Trophoblast cell (in vitro differentiated cells and primary cell): Measurements from ENCODE around the gene MLXIP.

Experiments
- DNase-seq, 2 donors: peaks; one replicate each; pipeline ENCODE4 v3.0.0-alpha.2; 2016
- H2AFZ ChIP-seq: 2 replicates; pipeline ENCODE4 v1.6.1; 2013; ENCODE audit warnings: low read length, moderate library complexity, mild to moderate bottlenecking; ENCODE audit not compliant: insufficient read depth, poor library complexity
- H2AK5ac ChIP-seq: 2 replicates; pipeline ENCODE4 v1.6.1; 2013; ENCODE audit warnings: mild to moderate bottlenecking, low read length
- H2BK120ac ChIP-seq: 2 replicates; pipeline ENCODE4 v1.6.1; 2013; ENCODE audit warnings: low read length, mild to moderate bottlenecking, moderate library complexity; ENCODE audit not compliant: insufficient read depth, poor library complexity
- H2BK12ac ChIP-seq: 2 replicates; pipeline ENCODE4 v1.6.1; 2013; ENCODE audit warnings: mild to moderate bottlenecking, low read length, moderate library complexity
- H2BK5ac ChIP-seq: 2 replicates; pipeline ENCODE4 v1.6.1; 2013; ENCODE audit warnings: low read length, low read depth, moderate library complexity, mild to moderate bottlenecking; ENCODE audit not compliant: poor library complexity
- H3K14ac ChIP-seq: 2 replicates; pipeline ENCODE4 v1.6.1; 2013; ENCODE audit warnings: mild to moderate bottlenecking, low read length
- H3K18ac ChIP-seq: 2 replicates; pipeline ENCODE4 v1.6.1; 2013; ENCODE audit warnings: mild to moderate bottlenecking, low read length
- H3K23ac ChIP-seq: 2 replicates; pipeline ENCODE4 v1.6.1; 2013; ENCODE audit warnings: low read length
- H3K27ac ChIP-seq: 2 replicates; pipeline ENCODE4 v1.5.1; 2013; ENCODE audit warnings: low read depth, mild to moderate bottlenecking, inconsistent platforms, low read length, moderate library complexity
- H3K27me3 ChIP-seq: 2 replicates; pipeline ENCODE4 v1.6.1; 2013; ENCODE audit warnings: inconsistent platforms, mild to moderate bottlenecking, low read length, moderate library complexity; ENCODE audit not compliant: insufficient read depth
- H3K36me3 ChIP-seq, 2 experiments: 1 replicate in 1 of 2; 2 replicates in 1 of 2; pipeline ENCODE4 v1.6.1; 2013; ENCODE audit warnings: low read length in 2 of 2, mild to moderate bottlenecking in 2 of 2, moderate library complexity in 1 of 2; ENCODE audit not compliant: insufficient read depth in 2 of 2, control insufficient read depth in 1 of 2
- H3K4ac ChIP-seq: 2 replicates; pipeline ENCODE4 v1.6.1; 2013; ENCODE audit warnings: low read depth, mild to moderate bottlenecking, low read length, moderate library complexity
- H3K4me1 ChIP-seq, 2 experiments: 1 replicate in 1 of 2; 2 replicates in 1 of 2; pipeline ENCODE4 v1.6.1; 2013; ENCODE audit warnings: low read length in 2 of 2, mild to moderate bottlenecking in 2 of 2, moderate library complexity in 1 of 2; ENCODE audit not compliant: insufficient read depth in 2 of 2, control insufficient read depth in 1 of 2
- H3K4me2 ChIP-seq: 2 replicates; pipeline ENCODE4 v1.6.1; 2013; ENCODE audit warnings: inconsistent platforms, mild to moderate bottlenecking, low read length, moderate library complexity
- H3K4me3 ChIP-seq: 2 replicates; pipeline ENCODE4 v1.5.1; 2013; ENCODE audit warnings: mild to moderate bottlenecking, low read depth, low read length, inconsistent platforms
- H3K79me1 ChIP-seq: one replicate; pipeline ENCODE4 v1.6.1; 2013; ENCODE audit warnings: low read length
- H3K79me2 ChIP-seq: 2 replicates; pipeline ENCODE4 v1.6.1; 2013; ENCODE audit warnings: low read length, mild to moderate bottlenecking; ENCODE audit not compliant: control insufficient read depth, insufficient read depth, poor library complexity
- H3K9ac ChIP-seq: 2 replicates; pipeline ENCODE4 v1.6.1; 2013; ENCODE audit warnings: mild to moderate bottlenecking, low read length
- H3K9me3 ChIP-seq: 2 replicates; pipeline ENCODE4 v1.6.1; 2013; ENCODE audit warnings: low read depth, mild to moderate bottlenecking, control low read depth, inconsistent platforms, low read length; ENCODE audit not compliant: insufficient read depth
- H4K12ac ChIP-seq: 2 replicates; pipeline ENCODE4 v1.6.1; 2013; ENCODE audit warnings: low read depth, mild to moderate bottlenecking, low read length, moderate library complexity
- H4K8ac ChIP-seq: 2 replicates; pipeline ENCODE4 v1.6.1; 2013; ENCODE audit warnings: low read depth, mild to moderate bottlenecking, low read length, moderate library complexity
- H4K91ac ChIP-seq: one replicate; pipeline ENCODE4 v1.6.1; 2013; ENCODE audit warnings: low read depth, mild to moderate bottlenecking, low read length, moderate library complexity
- WGBS: extraction: QIAGEN DNeasy Blood & Tissue Kit; methylation state at CpG from one replicate; pipeline ENCODE4 v1.1.7; 2013; ENCODE audit warnings: missing lambda C conversion rate; ENCODE audit not compliant: insufficient read length, insufficient coverage; ENCODE audit errors: extremely low coverage; 5-methylcytosine and 5-hydroxymethylcytosine counted together

Gene MLXIP

GRCh38 chr12:122081083-122081696 lies 2.6 kb downstream of the MLXIP start:
- H4K12ac ChIP-seq: no peak overlapping the region
- no peak overlapping the region for H2AK5ac ChIP-seq
- peaks cover 24 to 34% of the 10 kb centered on the region in 2 experiments for H3K4me1 ChIP-seq
- H3K4ac ChIP-seq: no peak overlapping the region
- H3K9ac ChIP-seq: no peak overlapping the region
- peaks cover 13% of the 10 kb centered on the region for H3K79me1 ChIP-seq
- H3K4me2 ChIP-seq: peak overlapping the region; percentile 28
- no peak overlapping the region for H4K8ac ChIP-seq
- no peak overlapping the region for H2AFZ ChIP-seq
- H3K27me3 ChIP-seq: peaks cover 3% of the 10 kb centered on the region
- no CpG with 5 or more reads among the region's 9 CpGs for WGBS
- H3K79me2 ChIP-seq: peaks cover 6% of the 10 kb centered on the region
- H2BK120ac ChIP-seq: no peak overlapping the region
- H3K23ac ChIP-seq: no peak overlapping the region
- H4K91ac ChIP-seq: no peak overlapping the region
- peak; percentile 60 to 75 for DNase-seq
- peak overlapping the region; percentile 8 for H2BK12ac ChIP-seq
- peaks cover 5% of the 10 kb centered on the region for H3K9me3 ChIP-seq
- H3K14ac ChIP-seq: no peak overlapping the region
- H3K36me3 ChIP-seq: peaks cover 10 to 11% of the 10 kb centered on the region in 2 experiments
- no peak overlapping the region for H2BK5ac ChIP-seq
- peak overlapping the region; percentile 84 for H3K27ac ChIP-seq
- H3K18ac ChIP-seq: peak overlapping the region; percentile 41
- no peak overlapping the region for H3K4me3 ChIP-seq

DNA sequence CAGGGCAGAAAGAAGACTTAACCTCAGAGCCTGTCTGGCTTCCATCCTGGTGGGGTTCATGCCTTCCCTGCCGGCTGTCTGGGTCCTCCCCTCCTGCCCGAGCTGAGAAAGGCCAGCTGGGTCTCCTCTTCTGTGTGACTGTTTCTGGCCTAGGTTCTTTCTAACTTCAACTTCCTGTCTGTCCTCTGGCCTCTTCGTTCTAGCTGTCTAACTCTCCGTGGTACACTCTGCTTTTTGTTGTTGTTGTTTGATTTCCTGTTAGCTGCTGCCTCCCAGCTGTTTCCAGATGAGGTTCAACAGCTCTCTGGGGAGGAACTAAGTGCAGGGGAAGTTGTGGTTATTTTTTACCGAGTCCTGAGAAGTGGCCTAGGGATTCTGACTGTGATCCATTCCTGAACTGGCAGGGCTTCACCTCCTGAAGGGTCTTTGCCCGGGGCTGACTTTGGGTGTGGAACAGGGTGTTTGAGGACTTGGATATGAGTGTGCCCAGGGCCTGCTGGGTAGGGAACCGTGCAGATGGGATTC lies 3.2 kb downstream of the MLXIP start:
- no peak overlapping the region for H2BK12ac ChIP-seq

GRCh38 chr12:122082621-122083356 lies 4.2 kb downstream of the MLXIP start:
- peaks cover 13% of the 10 kb centered on the region for H3K79me1 ChIP-seq

More for the DNA sequence above, 3.2 kb downstream of the MLXIP start:
- H3K27me3 ChIP-seq: peaks cover 3% of the 10 kb centered on the region
- H3K36me3 ChIP-seq: peaks cover 12 to 15% of the 10 kb centered on the region in 2 experiments
- no peak overlapping the region for H2BK120ac ChIP-seq
- H2BK5ac ChIP-seq: no peak overlapping the region
- no peak overlapping the region for H3K23ac ChIP-seq
- no peak overlapping the region for H2AK5ac ChIP-seq
- peaks cover 5% of the 10 kb centered on the region for H3K9me3 ChIP-seq
- no peak overlapping the region for H3K9ac ChIP-seq
- H4K12ac ChIP-seq: no peak overlapping the region
- peak overlapping the region; percentile 5 for H3K4me2 ChIP-seq
- H3K14ac ChIP-seq: no peak overlapping the region
- H2AFZ ChIP-seq: no peak overlapping the region
- H4K91ac ChIP-seq: peak overlapping the region; percentile 25
- DNase-seq: peak in 1 of 2 donors; percentile 35
- H3K79me1 ChIP-seq: peaks cover 13% of the 10 kb centered on the region
- no peak overlapping the region for H3K4me3 ChIP-seq
- H3K4ac ChIP-seq: no peak overlapping the region
- H3K18ac ChIP-seq: no peak overlapping the region
- H3K27ac ChIP-seq: peak overlapping the region; percentile 84
- peaks cover 6% of the 10 kb centered on the region for H3K79me2 ChIP-seq
- no CpG with 5 or more reads among the region's 7 CpGs for WGBS
- H3K4me1 ChIP-seq: peaks cover 24 to 34% of the 10 kb centered on the region in 2 experiments
- no peak overlapping the region for H4K8ac ChIP-seq

DNA sequence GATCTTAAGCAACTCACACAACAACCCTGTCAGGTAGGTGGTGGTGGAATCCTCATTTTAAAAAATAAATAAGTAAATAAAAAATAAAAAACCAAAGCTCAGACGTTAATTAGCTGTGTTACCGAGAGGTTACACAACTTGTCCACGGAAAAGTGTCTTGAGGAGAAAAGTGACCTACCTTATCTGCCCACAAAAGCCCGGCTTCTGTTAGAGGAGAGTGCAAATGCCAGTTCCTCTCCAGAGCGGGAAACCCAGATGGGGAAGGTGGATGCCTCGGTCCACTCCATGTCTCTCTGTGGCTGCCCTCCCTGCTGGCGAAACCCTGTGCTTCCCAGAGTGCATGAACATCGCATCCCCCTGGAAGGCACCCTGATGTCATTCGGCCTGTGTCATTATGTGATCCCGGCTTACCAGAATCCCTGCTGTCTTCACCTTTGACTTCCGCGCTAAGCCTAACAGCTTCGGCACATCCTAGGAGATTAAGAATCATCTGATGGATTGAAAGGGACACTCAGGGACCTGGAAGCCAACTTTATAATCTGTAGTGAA lies 6.4 kb downstream of the MLXIP start:
- Histone ChIP-seq H4K8ac (no peak overlapping the region), H3K4ac (no peak overlapping the region), H3K27me3 (peaks cover 3% of the 10 kb centered on the region), H3K14ac (no peak overlapping the region), H3K9me3 (peaks cover 2% of the 10 kb centered on the region), H2BK12ac (no peak overlapping the region), H2AK5ac (no peak overlapping the region), H3K4me1 (peaks cover 17 to 26% of the 10 kb centered on the region in 2 experiments), H3K18ac (no peak overlapping the region), H3K36me3 (peaks cover 12 to 15% of the 10 kb centered on the region in 2 experiments), H3K4me3 (no peak overlapping the region), H2AFZ (no peak overlapping the region), H3K27ac (no peak overlapping the region), H3K23ac (no peak overlapping the region), H3K9ac (no peak overlapping the region), H4K91ac (no peak overlapping the region), H3K79me1 (peaks cover 5% of the 10 kb centered on the region), H2BK5ac (no peak overlapping the region), H4K12ac (no peak overlapping the region), H3K4me2 (no peak overlapping the region), H3K79me2 (no peaks in the 10 kb centered on the region), H2BK120ac (no peak overlapping the region)
- DNase-seq: no peak
- WGBS: no CpG with 5 or more reads among the region's 13 CpGs

More at GRCh38 chr12:122082621-122083356, 4.2 kb downstream of the MLXIP start:
- Histone ChIP-seq H3K9me3 (peaks cover 5% of the 10 kb centered on the region), H3K14ac (no peak overlapping the region), H2BK120ac (no peak overlapping the region), H3K27me3 (peaks cover 3% of the 10 kb centered on the region), H3K4me1 (peaks cover 26 to 37% of the 10 kb centered on the region in 2 experiments), H3K4me2 (no peak overlapping the region), H3K9ac (no peak overlapping the region), H2BK12ac (no peak overlapping the region), H3K18ac (no peak overlapping the region), H4K8ac (no peak overlapping the region), H3K23ac (no peak overlapping the region), H3K36me3 (peaks cover 12 to 15% of the 10 kb centered on the region in 2 experiments), H3K27ac (no peak overlapping the region), H4K12ac (no peak overlapping the region), H3K4ac (no peak overlapping the region), H2AFZ (no peak overlapping the region), H2BK5ac (no peak overlapping the region), H3K79me2 (peaks cover 6% of the 10 kb centered on the region), H3K4me3 (no peak overlapping the region), H2AK5ac (no peak overlapping the region), H4K91ac (no peak overlapping the region)
- DNase-seq: peak; percentile 60 to 89
- WGBS: no CpG with 5 or more reads among the region's 6 CpGs
